Measurements from ENCODE around the gene NALF2.

NALF2 gene

GRCh38 chrX:69530306-69530705 lies 26.2 kb downstream of the NALF2 start:
- no peak for FAIRE-seq

DNA sequence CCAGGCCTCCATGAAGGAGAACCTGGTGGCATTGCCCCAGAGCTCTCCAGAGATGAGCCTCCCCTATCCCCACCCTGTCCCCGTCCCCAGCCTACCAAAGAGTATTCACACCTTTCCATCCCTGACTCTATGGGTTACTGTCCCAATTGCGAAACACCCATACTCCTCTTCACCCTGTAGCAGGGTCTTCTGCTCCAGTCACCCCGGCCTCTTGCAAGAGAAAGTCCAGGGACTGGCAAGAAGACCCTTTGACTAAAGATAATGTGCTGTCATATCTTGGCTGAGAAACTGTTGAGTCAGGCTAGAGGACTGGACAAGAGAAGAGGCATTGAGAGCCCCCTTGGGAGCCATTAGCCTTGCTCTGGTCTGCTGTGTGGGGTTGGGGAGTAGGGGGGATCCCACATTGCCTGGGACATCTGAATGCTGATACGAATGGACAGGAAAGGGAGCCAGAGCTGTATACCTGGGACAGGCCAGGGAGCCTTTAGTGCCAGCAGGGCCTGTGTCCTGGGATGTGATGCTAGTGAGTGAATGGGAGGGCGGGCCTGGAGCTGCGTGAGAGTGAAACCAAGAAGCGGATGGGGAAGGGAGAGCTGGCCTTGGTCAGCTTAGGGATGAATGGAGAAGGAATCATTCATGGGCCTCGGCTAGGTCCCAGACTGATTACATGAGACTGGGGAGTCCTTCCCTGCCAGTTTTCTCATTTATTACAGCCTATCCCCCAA lies 27.1 kb downstream of the NALF2 start:
- FAIRE-seq: no peak

GRCh38 chrX:69535661-69536060 lies 31.5 kb downstream of the NALF2 start:
- FAIRE-seq: no peak

DNA sequence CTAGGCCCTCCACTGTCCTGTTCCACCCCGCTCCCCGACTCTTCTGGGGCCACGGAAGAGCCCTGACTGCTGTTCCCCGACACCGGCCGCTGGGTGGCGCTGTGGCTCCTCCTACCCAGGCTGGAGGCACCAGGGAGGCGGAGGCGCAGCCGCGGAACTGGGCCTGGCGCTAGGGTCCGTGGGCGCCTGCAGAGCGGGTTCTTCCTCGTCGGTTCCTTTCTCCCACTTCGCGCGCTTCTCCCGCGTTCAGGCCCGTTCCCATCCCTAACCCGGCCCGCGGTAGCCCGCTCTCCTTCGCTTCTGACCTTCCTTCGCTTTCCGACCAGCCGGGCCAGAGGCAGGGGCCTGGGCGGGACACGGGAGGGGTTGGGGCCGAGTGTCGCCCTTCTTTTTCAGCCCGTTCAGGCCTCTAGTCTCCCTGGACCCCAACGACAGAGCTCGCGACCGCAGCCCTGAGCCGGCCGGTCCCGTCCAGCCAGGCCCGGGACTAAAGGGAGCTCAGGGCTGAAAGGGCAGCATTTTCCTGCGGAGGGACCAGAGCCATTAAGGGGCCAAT lies 34.3 kb downstream of the NALF2 start:
- no peak for FAIRE-seq

DNA sequence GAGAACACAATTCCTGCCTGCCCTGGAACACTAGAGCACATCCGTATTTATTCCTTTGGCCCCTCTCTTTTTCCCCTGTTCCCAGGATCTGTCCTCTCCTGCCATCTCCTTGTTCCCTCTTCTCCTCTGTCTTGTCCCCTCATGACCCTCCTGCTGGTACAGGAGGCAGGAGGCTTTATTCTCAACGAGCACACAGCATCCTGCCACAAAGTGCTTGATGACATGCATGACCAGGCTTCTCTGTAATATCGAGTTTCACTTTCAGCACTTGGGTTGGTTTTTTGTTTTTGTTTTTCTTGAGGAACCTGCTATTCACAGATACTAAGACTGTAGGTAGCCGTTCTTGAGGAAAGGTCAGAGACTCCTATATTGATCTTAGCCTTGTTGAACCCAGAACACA lies 35.3 kb downstream of the NALF2 start:
- no peak for FAIRE-seq

GRCh38 chrX:69541956-69542355 lies 37.8 kb downstream of the NALF2 start:
- FAIRE-seq: no peak

DNA sequence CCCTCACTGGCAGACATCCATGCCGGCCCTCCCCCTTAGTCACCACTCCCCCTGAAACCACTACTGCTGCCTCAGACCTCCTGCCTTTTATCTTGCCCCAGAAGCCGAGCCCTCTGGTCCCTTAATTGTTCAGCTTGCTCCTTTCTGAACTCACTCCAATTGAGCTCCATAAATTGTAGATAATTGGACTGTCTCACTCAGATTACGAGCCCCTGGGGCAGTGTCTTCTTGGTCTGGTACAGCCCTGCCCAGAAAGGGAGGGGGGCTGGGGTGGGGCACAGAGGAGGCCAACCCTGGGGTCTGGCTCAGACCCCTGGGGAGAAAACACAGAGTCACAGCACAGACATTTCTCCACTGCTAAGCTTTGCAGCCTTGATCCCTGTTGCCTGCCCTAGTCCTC lies 39.4 kb downstream of the NALF2 start:
- no peak for FAIRE-seq

GRCh38 chrX:69546417-69546816 lies 42.3 kb downstream of the NALF2 start:
- FAIRE-seq: no peak

- no peak for FAIRE-seq
Observed at GRCh38 chrX:69546978-69547377, 42.9 kb downstream of the NALF2 start.

GRCh38 chrX:69551421-69552009 lies 47.4 kb downstream of the NALF2 start:
- FAIRE-seq: no peak

- no peak for FAIRE-seq
Observed at GRCh38 chrX:69552512-69552911, 48.4 kb downstream of the NALF2 start.
